GM19240 (cell line): ENCODE results near the gene SLC39A11.
"Not testable (repeated sequence)": the region's sequence is repeated elsewhere in the genome, so short reads cannot be mapped to it uniquely, and the experiment has no call there.

Experiments used
- DNase-seq: peaks from one replicate; pipeline ENCODE4 v3.0.0; 2011; ENCODE audit warnings: low spot score; ENCODE audit not compliant: insufficient read length

SLC39A11 gene

GRCh38 chr17:72661945-72662826 lies 430.3 kb downstream of the SLC39A11 start:
- DNase-seq, result no peak

DNA sequence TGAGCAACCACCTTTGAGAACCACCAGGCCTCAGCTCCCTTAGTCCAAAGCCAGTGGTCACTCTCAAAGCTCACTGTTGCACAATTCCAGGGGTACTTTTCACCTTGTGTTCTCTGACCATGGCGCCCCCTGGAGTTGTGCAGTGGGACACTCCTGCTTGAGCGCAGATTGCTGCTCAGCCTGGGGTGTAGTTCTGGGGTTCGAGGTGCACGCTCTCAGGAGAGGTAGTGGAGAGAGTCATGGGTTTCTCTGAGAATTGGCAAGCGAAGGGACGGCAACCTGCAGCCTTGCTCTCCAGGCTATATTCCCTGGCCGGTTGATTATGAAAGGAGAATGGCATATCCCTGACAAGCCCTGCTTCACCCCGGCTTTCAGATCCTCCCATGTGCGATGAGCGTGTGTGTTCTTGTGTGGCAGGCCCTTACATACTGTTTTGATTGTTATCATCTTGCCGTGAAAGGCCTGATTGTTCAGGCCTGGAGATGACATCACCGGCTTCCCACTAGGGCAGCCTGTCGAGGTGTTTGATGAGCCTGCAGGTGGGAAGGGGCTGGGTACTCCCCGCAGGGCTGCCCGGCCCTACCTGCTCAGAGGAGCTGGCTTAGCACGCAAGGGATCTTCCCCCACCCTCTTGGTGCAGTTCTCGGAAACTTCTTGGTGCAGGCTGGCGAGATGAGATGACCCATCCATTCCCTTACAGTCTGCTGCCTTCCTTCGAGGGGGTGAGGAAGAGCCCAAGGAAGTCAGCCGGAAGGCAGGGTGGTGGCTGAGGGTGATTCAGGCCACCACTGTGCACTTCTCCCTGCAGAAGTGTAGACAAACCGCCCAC lies 431.2 kb downstream of the SLC39A11 start:
- no peak for DNase-seq

GRCh38 chr17:72660274-72661115 lies 432.0 kb downstream of the SLC39A11 start:
- DNase-seq, result no peak

- DNase-seq, result no peak
Observed at GRCh38 chr17:72659811-72660210, 432.7 kb downstream of the SLC39A11 start.

- DNase-seq, result no peak
Observed at GRCh38 chr17:72658675-72659074, 433.8 kb downstream of the SLC39A11 start.

GRCh38 chr17:72657467-72658317 lies 434.8 kb downstream of the SLC39A11 start:
- DNase-seq, result no peak

DNA sequence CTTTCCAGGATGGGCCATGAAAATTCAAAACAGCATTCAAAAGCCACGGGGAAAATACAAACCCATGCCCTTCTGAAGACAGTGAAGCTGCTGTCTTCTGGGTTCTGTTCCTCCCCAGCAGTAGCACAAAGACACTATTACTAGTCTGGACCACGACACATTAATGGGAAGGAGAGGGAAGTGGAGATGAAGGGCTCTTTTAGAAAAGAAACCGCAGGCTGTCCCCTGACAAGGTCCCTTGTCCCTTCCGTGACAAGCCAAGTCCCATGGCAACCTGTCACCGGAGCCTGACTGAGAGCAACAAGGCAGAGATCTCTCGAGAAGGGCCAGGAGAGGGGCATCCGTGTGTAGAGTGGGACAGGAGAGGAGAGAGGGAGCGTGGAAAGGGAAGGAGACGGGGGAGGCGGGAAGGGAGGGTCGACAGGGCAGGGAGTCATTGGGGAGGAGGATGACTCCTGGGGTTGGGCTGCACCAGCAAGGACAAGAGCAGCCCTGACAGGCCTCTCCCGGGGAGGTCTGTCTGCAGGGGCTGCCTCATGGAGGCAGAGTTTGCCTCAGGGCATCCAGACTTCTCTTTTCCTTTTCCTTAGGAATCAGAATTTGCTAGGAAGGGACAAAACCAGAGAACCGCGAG lies 436.2 kb downstream of the SLC39A11 start:
- DNase-seq, result no peak

GRCh38 chr17:72654706-72655105 lies 437.8 kb downstream of the SLC39A11 start:
- no peak for DNase-seq

GRCh38 chr17:72651988-72652387 lies 440.5 kb downstream of the SLC39A11 start:
- no peak for DNase-seq

GRCh38 chr17:72648702-72649101 lies 443.8 kb downstream of the SLC39A11 start:
- DNase-seq, result no peak

DNA sequence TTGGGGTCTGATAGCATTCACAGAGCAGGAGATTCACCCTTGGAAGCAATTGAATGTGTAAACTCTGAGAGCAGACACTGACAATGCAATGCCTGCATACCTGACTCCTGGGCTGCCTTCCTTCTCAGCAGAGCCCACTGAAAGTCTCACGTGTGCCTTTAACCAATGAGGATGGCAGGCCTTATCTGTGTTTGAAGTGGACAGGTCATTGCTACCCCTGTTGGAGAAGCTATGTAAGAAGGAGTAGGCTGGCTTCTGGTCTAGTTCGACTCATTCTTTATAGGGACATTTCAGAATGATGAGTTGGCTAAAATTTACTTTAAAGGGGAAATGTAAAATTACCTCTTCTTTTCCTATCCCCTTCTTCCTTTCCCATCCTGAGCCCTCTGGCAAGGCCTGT lies 446.3 kb downstream of the SLC39A11 start:
- DNase-seq, result no peak

DNA sequence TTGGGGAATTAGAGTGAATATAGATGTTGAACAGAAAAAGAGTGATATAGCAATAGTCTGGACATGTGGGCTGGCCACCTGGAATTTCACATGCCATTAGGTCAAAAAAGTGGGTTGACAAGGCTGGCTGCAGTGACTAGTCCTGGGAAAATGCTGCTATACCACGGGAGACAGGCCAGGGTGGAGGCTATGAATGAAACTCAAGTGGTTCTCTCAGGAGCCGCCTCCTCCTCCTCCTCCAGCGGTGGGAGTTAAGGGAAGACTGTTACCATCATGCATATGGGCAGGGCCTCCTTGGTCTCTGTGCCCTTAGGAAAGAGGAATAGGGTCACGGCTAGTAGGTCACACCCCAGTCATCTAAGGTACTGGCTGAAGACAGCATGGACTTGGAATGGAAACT lies 448.0 kb downstream of the SLC39A11 start:
- no peak for DNase-seq

DNA sequence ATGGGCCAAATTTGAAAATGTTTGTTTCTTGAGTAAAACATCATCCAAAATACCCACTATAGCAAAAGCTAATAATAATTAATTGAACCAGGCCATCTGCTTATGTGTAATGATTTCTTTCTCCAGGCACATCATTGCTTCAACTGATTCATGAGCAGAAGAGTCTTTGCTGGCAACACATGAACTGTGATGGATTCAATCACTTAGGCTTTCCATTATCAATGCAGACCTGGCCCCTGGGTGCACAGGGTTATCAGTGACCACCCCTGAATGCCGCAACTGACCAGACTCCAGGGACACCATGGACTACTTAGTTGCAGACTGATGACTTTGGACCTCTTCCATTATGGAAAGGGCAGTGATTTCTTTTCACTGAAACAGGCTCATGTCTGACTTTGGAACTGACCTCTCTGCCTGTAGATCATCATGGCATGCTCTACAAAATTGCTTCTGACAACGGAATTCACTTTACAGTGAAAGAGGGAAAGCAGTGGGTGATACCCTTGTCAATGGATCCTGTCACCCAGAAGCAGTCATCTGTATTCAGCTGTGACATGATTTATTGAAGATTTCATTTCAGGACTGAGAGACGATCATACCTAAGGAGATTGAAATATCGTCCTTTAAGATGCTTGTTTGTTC lies 448.8 kb downstream of the SLC39A11 start:
- no peak for DNase-seq

DNA sequence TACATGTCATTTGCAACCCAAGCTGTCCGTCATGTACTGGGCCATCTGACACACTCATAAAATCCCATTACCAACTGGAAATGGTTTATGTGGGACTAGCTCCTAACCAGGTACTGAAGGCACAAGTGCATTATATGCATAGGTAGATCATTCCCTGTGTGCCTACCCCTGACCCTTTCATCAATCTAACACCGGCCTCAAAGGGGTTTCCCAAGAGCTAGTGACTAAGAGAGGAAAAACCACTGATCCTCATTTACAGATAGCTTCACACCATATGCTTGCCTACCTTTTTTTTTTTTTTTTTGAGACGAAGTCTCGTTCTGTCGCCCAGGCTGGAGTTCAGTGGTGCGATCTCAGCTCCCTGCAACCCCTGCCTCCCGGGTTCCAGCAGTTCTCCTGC lies 449.8 kb downstream of the SLC39A11 start:
- DNase-seq, result no peak

DNA sequence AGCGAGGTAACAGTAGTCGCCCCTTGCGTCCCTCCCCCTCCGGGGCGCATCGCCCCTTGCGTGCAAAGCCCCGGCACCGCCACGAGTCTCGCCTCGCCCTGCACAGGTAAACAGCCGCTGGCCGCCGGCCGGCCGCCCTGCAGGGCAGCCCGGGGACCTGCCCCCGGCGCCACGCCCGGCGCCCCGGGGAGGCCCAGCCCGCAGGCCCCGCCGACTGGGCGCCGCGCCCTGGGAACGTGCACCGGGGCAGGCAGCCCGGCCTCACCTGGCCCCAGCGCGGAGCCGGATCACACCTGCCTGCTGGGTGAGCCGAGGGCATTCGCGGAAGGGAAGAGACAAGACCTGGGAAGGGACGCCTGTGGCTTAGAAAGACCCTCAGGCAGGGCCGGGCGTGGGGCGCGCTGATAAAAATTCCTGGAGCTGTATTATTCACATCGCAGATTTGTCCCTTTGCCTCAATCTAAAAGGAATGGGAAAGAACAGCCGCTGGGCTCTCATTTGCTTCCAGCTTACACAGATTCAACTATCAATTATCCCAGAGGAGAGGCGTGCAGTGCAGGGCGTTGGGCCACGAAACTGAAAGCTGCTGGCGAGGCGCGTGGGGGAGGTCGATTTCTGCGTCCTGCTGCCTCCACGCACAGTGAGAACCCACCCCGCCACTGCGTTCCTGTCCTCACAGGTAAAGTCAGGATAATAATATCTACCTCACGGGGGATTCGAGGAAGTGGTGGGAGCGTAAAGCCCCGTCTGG lies 451.9 kb downstream of the SLC39A11 start:
- DNase-seq, result no peak

GRCh38 chr17:72639711-72640110 lies 452.8 kb downstream of the SLC39A11 start:
- DNase-seq, result no peak

DNA sequence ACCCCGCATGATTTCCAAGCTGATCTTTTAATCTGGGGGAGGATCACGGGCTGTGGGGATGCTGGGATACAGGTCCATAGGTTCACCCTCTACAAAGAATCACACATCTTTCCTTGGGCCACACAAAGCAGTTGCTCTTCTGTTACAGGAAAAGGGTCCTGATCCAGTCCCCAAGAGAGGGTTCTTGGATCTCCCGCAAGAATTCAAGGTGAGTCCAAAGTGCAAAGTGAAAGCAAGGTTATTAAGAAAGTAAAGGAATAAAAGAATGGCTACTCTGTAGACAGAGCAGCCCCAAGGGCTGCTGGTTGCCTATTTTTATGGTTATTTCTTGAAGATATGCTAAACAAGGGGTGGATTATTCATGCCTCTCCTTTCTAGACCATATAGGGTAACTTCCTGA lies 453.6 kb downstream of the SLC39A11 start:
- not testable (repeated sequence) for DNase-seq

DNA sequence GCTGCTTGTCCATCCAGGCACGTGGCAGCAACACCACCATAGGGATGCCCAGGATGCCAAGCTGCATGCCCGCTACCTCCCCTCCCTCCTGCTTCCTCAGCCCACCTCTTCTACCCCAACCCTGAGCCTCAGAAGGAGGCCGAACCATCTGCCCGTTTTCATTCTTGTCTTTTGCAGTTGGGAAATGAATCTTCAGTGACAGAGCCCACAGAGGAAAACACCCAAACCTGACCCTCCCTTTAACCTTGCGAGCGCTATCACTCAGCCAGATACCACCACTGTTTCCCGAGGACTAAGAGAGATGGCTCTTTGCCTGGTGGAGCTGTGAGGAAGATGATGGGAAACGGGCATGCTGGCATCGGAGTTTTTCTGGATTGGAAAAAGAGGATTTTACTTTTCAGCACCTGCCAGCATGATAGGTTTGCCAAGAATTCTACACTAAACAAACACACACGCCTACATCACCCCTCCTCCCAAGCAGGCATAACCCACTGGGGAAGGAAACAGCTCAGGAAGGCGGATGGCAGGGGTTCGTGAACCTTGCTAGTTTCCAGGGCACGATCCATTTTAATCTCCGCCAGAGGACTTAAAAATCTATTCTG lies 457.4 kb downstream of the SLC39A11 start:
- DNase-seq, result no peak
